HAP-1 (cell line): Measurements from ENCODE around the gene MDGA2.
"Not testable (repeated sequence)": the region's sequence is repeated elsewhere in the genome, so short reads cannot be mapped to it uniquely, and the experiment has no call there.

Experiments
- DNase-seq, 2 experiments: peaks; one replicate each; pipeline ENCODE4 v3.0.0-alpha.2; 2016 to 2020; ENCODE audit warnings: low spot score in 2 of 2
- H3K27me3 ChIP-seq: fragments of 250-450 bp; sonication (Bioruptor Pico); 2 replicates; pipeline ENCODE4 v1.5.1; 2020; ENCODE audit warnings: low read depth, mild to moderate bottlenecking, moderate library complexity
- H3K36me3 ChIP-seq: fragments of 250-450 bp; sonication (Bioruptor Pico); replicated peaks from 2 replicates; pipeline ENCODE4 v1.5.1; 2020; ENCODE audit warnings: mild to moderate bottlenecking
- H3K4me1 ChIP-seq: fragments of 250-450 bp; sonication (Bioruptor Pico); 2 replicates; pipeline ENCODE4 v1.5.1; 2020; ENCODE audit warnings: mild to moderate bottlenecking
- H3K4me3 ChIP-seq: fragments of 250-450 bp; sonication (Bioruptor Pico); 2 replicates; pipeline ENCODE4 v1.5.1; 2020; ENCODE audit warnings: mild to moderate bottlenecking, moderate library complexity
- H3K9me3 ChIP-seq: fragments of 250-450 bp; sonication (Bioruptor Pico); 2 replicates; pipeline ENCODE4 v1.5.1; 2020; ENCODE audit warnings: mild to moderate bottlenecking, moderate library complexity
- in situ Hi-C: fragments of 300-500 bp; cut with MboI; formaldehyde crosslinking; loops from 3 replicates; pipeline ENCODE4 v1.14.3; 2020; ENCODE audit warnings: low sequenced_read_pairs, inconsistent platforms, mixed read lengths

Gene MDGA2

GRCh38 chr14:46989566-46989965 lies 685.8 kb downstream of the MDGA2 start:
- Histone ChIP-seq H3K27me3 (no peaks in the 10 kb centered on the region), H3K4me3 (no peak overlapping the region), H3K4me1 (no peaks in the 10 kb centered on the region), H3K36me3 (no peaks in the 10 kb centered on the region), H3K9me3 (no peaks in the 10 kb centered on the region)
- DNase-seq, result no peak
- in situ Hi-C loops, result no loop called here

GRCh38 chr14:46988312-46988711 lies 687.1 kb downstream of the MDGA2 start:
- Histone ChIP-seq H3K4me1 (no peaks in the 10 kb centered on the region), H3K9me3 (no peaks in the 10 kb centered on the region), H3K27me3 (no peaks in the 10 kb centered on the region), H3K36me3 (no peaks in the 10 kb centered on the region), H3K4me3 (no peak overlapping the region)
- in situ Hi-C loops, result no loop called here
- DNase-seq, result no peak

- DNase-seq, result no peak
- Histone ChIP-seq H3K9me3 (no peaks in the 10 kb centered on the region), H3K36me3 (no peaks in the 10 kb centered on the region), H3K4me1 (no peaks in the 10 kb centered on the region), H3K4me3 (no peak overlapping the region), H3K27me3 (no peaks in the 10 kb centered on the region)
- in situ Hi-C loops, result no loop called here
These were observed 689.6 kb downstream of the MDGA2 start for GRCh38 chr14:46985529-46986380.

GRCh38 chr14:46973295-46973694 lies 702.1 kb downstream of the MDGA2 start:
- H3K4me1 ChIP-seq, result no peaks in the 10 kb centered on the region
- H3K9me3 ChIP-seq, result no peaks in the 10 kb centered on the region
- H3K4me3 ChIP-seq, result no peak overlapping the region
- no peaks in the 10 kb centered on the region for H3K36me3 ChIP-seq
- H3K27me3 ChIP-seq, result no peaks in the 10 kb centered on the region
- no peak for DNase-seq
- in situ Hi-C loops, result no loop called here

- no peaks in the 10 kb centered on the region for H3K27me3 ChIP-seq
These were observed 711.0 kb downstream of the MDGA2 start for GRCh38 chr14:46964378-46964777.

GRCh38 chr14:46951103-46951502 lies 724.3 kb downstream of the MDGA2 start:
- H3K36me3 ChIP-seq, result no peaks in the 10 kb centered on the region
- no peaks in the 10 kb centered on the region for H3K4me1 ChIP-seq
- H3K9me3 ChIP-seq, result 0 out of 2 replicates have a peak, but pooled peaks cover 2% of the 10 kb centered on the region
- in situ Hi-C loops, result no loop called here
- no peak overlapping the region for H3K4me3 ChIP-seq
- H3K27me3 ChIP-seq, result no peaks in the 10 kb centered on the region
- no peak for DNase-seq

More at GRCh38 chr14:46964378-46964777, 711.0 kb downstream of the MDGA2 start:
- no peak for DNase-seq
- no peaks in the 10 kb centered on the region for H3K36me3 ChIP-seq
- H3K9me3 ChIP-seq, result no peaks in the 10 kb centered on the region; the same call in 1 of the 2 replicates
- in situ Hi-C loops, result no loop called here
- H3K4me1 ChIP-seq, result no peaks in the 10 kb centered on the region
- no peak overlapping the region for H3K4me3 ChIP-seq

- no peaks in the 10 kb centered on the region for H3K36me3 ChIP-seq
- no peak for DNase-seq
These were observed 734.8 kb downstream of the MDGA2 start for GRCh38 chr14:46940611-46941010.

GRCh38 chr14:46920542-46920941 lies 754.9 kb downstream of the MDGA2 start:
- DNase-seq, result no peak
- in situ Hi-C loops, result no loop called here
- Histone ChIP-seq H3K4me3 (no peak overlapping the region), H3K4me1 (no peaks in the 10 kb centered on the region), H3K9me3 (no peaks in the 10 kb centered on the region; the same call in 1 of the 2 replicates), H3K36me3 (no peaks in the 10 kb centered on the region), H3K27me3 (no peaks in the 10 kb centered on the region)

More at GRCh38 chr14:46940611-46941010, 734.8 kb downstream of the MDGA2 start:
- no peaks in the 10 kb centered on the region for H3K27me3 ChIP-seq
- no peaks in the 10 kb centered on the region for H3K9me3 ChIP-seq
- in situ Hi-C loops, result no loop called here
- no peak overlapping the region for H3K4me3 ChIP-seq
- H3K4me1 ChIP-seq, result no peaks in the 10 kb centered on the region

- H3K4me3 ChIP-seq, H3K36me3 ChIP-seq, DNase-seq, H3K4me1 ChIP-seq, in situ Hi-C loops, H3K27me3 ChIP-seq, H3K9me3 ChIP-seq: not testable (repeated sequence)
These were observed 759.9 kb downstream of the MDGA2 start for GRCh38 chr14:46915539-46915938.

GRCh38 chr14:46902837-46903236 lies 772.6 kb downstream of the MDGA2 start:
- Histone ChIP-seq H3K27me3 (no peaks in the 10 kb centered on the region), H3K4me3 (no peak overlapping the region), H3K36me3 (no peaks in the 10 kb centered on the region), H3K9me3 (no peaks in the 10 kb centered on the region), H3K4me1 (no peaks in the 10 kb centered on the region)
- DNase-seq, result no peak
- in situ Hi-C loops, result no loop called here

GRCh38 chr14:46894476-46894875 lies 780.9 kb downstream of the MDGA2 start:
- Histone ChIP-seq H3K27me3 (no peaks in the 10 kb centered on the region), H3K4me3 (no peak overlapping the region), H3K9me3 (no peaks in the 10 kb centered on the region; the same call in 1 of the 2 replicates), H3K4me1 (no peaks in the 10 kb centered on the region), H3K36me3 (no peaks in the 10 kb centered on the region)
- in situ Hi-C loops, result no loop called here
- DNase-seq, result no peak

GRCh38 chr14:46887144-46887543 lies 788.3 kb downstream of the MDGA2 start:
- Histone ChIP-seq H3K4me3 (no peak overlapping the region), H3K4me1 (no peaks in the 10 kb centered on the region), H3K27me3 (no peaks in the 10 kb centered on the region), H3K9me3 (no peaks in the 10 kb centered on the region), H3K36me3 (no peaks in the 10 kb centered on the region)
- DNase-seq, result no peak
- in situ Hi-C loops, result no loop called here

GRCh38 chr14:46885566-46885965 lies 789.8 kb downstream of the MDGA2 start:
- Histone ChIP-seq H3K27me3 (no peaks in the 10 kb centered on the region), H3K36me3 (no peaks in the 10 kb centered on the region), H3K4me1 (no peaks in the 10 kb centered on the region), H3K4me3 (no peak overlapping the region), H3K9me3 (no peaks in the 10 kb centered on the region)
- in situ Hi-C loops, result no loop called here
- DNase-seq, result no peak

GRCh38 chr14:46861753-46862152 lies 813.7 kb downstream of the MDGA2 start:
- Histone ChIP-seq H3K4me3 (no peak overlapping the region), H3K4me1 (no peaks in the 10 kb centered on the region), H3K9me3 (peaks cover 2% of the 10 kb centered on the region; the same call in 1 of the 2 replicates), H3K36me3 (no peaks in the 10 kb centered on the region), H3K27me3 (no peaks in the 10 kb centered on the region)
- no peak for DNase-seq
- in situ Hi-C loops, result no loop called here
